GM12872 (cell line): ENCODE measurements around the gene ST3GAL3.

Source experiments
- TF ChIP-seq, protein P1 (sequence below): IDR thresholded peaks from 3 replicates; pipeline ENCODE4 v1.5.1; 2011; ENCODE audit warnings: low read depth, mild to moderate bottlenecking, low read length, moderate library complexity; ENCODE audit not compliant: insufficient read depth

ST3GAL3 gene

DNA sequence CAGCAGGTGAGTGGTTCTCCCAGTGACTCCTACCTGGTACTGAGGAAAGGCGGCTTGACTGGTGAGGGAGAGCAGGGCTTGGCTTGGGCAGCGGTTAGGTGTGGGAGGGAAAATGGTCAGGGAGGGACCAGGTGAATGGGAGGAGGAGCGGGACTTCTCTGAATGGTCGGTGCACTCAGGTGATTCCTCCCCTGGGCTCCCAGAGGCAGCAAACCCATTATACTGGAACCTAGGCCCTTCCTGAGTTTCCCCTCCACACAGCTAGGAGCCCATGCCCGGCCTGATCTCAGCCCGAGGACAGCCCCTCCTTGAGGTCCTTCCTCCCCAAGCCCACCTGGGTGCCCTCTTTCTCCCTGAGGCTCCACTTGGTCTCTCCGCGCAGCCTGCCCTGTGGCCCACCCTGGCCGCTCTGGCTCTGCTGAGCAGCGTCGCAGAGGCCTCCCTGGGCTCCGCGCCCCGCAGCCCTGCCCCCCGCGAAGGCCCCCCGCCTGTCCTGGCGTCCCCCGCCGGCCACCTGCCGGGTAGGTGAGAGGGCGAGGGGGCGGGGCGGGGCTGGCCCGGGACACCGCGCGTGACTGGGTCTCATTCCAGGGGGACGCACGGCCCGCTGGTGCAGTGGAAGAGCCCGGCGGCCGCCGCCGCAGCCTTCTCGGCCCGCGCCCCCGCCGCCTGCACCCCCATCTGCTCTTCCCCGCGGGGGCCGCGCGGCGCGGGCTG, 228.5 kb downstream of the ST3GAL3 start:
- TF ChIP-seq, protein P1, sequence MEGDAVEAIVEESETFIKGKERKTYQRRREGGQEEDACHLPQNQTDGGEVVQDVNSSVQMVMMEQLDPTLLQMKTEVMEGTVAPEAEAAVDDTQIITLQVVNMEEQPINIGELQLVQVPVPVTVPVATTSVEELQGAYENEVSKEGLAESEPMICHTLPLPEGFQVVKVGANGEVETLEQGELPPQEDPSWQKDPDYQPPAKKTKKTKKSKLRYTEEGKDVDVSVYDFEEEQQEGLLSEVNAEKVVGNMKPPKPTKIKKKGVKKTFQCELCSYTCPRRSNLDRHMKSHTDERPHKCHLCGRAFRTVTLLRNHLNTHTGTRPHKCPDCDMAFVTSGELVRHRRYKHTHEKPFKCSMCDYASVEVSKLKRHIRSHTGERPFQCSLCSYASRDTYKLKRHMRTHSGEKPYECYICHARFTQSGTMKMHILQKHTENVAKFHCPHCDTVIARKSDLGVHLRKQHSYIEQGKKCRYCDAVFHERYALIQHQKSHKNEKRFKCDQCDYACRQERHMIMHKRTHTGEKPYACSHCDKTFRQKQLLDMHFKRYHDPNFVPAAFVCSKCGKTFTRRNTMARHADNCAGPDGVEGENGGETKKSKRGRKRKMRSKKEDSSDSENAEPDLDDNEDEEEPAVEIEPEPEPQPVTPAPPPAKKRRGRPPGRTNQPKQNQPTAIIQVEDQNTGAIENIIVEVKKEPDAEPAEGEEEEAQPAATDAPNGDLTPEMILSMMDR: no peak

DNA sequence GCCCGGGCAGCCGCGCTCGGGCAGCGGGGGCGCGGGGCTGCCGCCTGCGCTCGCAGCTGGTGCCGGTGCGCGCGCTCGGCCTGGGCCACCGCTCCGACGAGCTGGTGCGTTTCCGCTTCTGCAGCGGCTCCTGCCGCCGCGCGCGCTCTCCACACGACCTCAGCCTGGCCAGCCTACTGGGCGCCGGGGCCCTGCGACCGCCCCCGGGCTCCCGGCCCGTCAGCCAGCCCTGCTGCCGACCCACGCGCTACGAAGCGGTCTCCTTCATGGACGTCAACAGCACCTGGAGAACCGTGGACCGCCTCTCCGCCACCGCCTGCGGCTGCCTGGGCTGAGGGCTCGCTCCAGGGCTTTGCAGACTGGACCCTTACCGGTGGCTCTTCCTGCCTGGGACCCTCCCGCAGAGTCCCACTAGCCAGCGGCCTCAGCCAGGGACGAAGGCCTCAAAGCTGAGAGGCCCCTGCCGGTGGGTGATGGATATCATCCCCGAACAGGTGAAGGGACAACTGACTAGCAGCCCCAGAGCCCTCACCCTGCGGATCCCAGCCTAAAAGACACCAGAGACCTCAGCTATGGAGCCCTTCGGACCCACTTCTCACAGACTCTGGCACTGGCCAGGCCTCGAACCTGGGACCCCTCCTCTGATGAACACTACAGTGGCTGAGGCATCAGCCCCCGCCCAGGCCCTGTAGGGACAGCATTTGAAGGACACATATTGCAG, 229.3 kb downstream of the ST3GAL3 start:
- TF ChIP-seq, protein P1: peak; percentile 41; the same call in 2 of the 3 replicates

DNA sequence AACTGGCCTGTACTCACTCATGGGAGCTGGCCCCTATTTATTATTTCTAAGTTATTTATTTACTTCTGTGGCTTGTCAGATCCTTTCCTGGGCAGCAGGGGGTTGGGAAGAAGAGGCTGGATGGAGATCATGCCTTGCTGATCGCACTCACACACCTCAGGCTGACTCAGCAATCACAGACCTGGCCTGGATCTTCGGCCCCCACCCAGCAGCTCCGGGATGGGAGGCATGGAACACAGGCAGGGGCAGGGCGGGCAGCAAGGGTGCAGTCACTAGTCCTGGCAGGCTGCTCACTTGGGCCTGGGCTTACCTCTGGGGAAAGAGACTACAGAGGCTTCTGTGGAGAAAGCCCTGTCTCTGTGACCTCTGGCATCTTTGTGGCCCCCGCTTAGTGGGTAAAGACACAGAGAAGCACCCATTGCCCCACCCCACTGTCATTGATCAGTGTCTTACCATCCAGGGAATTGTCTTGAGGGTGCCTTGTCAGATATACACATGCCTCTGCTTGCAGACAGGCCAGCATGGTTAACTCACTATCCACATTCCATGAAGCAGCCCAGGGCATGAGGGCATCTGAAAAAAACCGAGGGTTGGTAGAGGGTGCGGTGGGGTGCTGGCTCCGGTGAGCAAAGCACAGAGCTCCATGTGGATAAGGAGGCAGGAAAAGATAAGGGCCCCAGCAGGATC, 230.0 kb downstream of the ST3GAL3 start:
- TF ChIP-seq, protein P1: no peak

DNA sequence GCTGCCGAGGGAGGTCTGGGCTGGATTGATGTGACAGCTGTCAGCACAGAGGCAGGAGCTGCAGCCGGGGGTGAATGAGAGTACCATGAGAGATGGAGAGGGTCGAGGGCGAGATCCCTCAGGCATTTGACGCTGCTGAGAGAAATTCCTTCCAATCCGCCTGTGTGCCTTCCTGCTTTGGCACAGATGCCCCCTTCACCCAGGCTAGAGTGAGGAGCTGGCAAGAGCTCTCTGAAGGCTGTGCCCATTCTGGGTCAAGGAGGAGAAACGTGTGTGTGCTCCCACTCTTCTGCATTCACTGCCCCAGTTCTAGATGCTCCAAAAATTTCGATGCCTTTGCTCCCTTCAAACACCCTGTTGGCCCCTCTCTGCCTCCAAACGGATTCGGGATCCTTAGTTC, 231.0 kb downstream of the ST3GAL3 start:
- TF ChIP-seq, protein P1: no peak

DNA sequence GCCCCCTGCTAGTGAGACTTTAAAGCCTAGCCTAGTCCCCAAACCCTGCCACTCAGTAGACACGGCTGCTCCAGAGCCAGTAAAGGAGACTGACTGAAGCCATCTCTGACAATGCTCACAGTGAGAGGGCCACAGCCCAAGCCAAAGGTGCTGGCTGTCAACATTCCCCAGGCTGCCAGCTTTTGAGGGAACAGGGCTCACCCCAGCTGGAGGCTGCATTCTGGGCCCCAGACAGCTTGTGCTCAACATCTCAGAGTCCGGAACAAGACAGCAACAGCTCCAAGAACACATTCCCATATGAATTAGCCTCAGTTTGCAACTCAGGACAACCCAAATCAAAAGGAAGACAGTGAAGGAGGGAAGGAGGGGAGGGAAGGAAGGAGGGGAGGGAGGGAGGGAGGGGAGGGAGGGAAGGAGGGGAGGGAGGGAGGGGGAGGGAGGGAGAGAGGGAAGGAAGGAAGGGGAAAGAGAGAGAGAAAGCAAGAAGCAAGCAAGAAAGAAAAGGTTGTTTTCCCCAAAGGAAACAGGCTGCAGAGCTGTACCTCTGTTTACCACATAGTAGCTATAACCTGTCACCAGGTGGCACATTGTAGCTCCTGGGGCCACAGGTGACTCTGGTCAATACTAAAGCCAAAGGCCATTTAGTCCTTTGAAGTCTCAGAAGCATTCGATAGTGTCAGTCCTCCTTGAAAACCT, 231.7 kb downstream of the ST3GAL3 start:
- TF ChIP-seq, protein P1: no peak

DNA sequence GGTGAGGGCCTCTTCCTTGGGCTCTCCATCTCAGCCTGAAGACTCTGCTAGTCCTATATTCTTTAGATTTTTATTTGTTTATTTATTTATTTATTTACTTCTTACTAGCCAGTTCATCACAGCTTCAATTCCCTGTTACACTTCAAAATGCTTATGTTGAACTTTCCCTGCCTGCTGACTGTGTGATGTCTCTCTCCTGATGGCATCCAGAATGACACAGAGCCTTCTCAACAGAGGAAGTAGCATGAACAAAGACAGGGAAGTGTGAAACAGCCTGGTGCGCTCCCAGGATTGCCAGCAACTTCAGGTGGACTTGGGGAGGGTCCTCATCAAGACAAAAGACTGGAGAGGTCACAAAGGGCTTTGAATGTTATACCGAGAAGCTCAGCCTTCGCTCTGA, 235.1 kb downstream of the ST3GAL3 start:
- TF ChIP-seq, protein P1: no peak

DNA sequence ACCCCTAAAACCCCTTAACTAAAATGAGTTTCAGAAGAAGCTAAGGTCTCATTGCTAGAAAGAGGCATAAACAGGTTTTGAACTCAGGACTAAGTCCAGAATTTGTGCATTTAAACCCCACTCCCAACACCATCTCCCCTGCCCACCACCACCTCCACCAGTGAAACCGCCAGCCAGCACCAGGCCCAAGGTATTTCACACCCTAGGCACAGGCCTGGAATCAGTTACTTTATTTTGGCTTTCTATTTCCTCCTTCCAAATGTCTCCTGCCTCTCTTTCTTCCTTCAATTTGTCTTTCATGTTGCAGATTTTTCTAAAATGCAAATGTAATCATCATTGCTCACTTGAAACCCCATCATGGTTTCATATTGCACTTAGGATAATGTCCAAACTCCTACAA, 237.5 kb downstream of the ST3GAL3 start:
- TF ChIP-seq, protein P1: no peak
